Sigmoid colon (tissue), 3 donors: ENCODE results near the gene GNG3.

Experiments
- CTCF ChIP-seq, 4 experiments: fragments of 450-650 bp in 3 of 4; fragments of 200-600 bp in 1 of 4; IDR thresholded peaks; one replicate each; pipeline ENCODE4 v1.5.1; 2016 to 2019; ENCODE audit warnings: antibody characterized with exemption in 4 of 4, mild to moderate bottlenecking in 3 of 4, moderate library complexity in 2 of 4
- POLR2A ChIP-seq, 2 donors: fragments of 450-650 bp; IDR thresholded peaks; one replicate each; pipeline ENCODE4 v1.6.1; 2016; ENCODE audit warnings: antibody characterized with exemption in 2 of 2, mild to moderate bottlenecking in 2 of 2, moderate library complexity in 2 of 2

GRCh38 chr11:62687508-62688396 lies 19.7 kb upstream of the GNG3 start:
- TF ChIP-seq POLR2A (IDR thresholded peaks at IDR 0.05): no peak
- TF ChIP-seq CTCF (IDR thresholded peaks at IDR 0.05): no peak
